ENCODE results near the gene MAN1C1. TPM values are rescaled to one million over a fixed set of nuclear protein-coding genes. Genes with fewer than 3 reads are reported as not detected.

The MAN1C1 gene
- total RNA-seq, 1 experiment from 2014 or later, result 1.5 TPM

- Histone ChIP-seq H3K4me1 (ENCODE audit: control insufficient read depth, insufficient read depth, low read length) (no peaks in the 10 kb centered on the region), H3K27me3 (ENCODE audit: control insufficient read depth, insufficient read depth, low read length) (0 out of 2 replicates have a peak, but pooled peaks cover 2% of the 10 kb centered on the region), H3K9me3 (ENCODE audit: control insufficient read depth, insufficient read depth, low read depth, low read length) (no peaks in the 10 kb centered on the region), H3K4me3 (ENCODE audit: low read depth in 2 of 2, low read length in 2 of 2) (no peak overlapping the region), H3K36me3 (ENCODE audit: control insufficient read depth, insufficient read depth, low read length) (no peaks in the 10 kb centered on the region), H3K27ac (ENCODE audit: low read length) (no peak overlapping the region)
- ChIA-PET CTCF (no interaction called here), POLR2A (interaction anchor here (0.6 kb wide), 1 partner anchor 639 kb away, joined by 3 read pairs; no protein-coding TSS in a partner anchor)
- DNase-seq (ENCODE audit: low read depth, low spot score), result no peak
- ATAC-seq, result no peak
- TF ChIP-seq REST (IDR thresholded peaks at IDR 0.05; ENCODE audit: insufficient read depth in 1 of 2, low read depth in 2 of 2, low read length in 1 of 2) (no peak), POLR2AphosphoS5 (IDR thresholded peaks at IDR 0.05; ENCODE audit: low read depth, low read length) (no peak), SIN3A (IDR thresholded peaks at IDR 0.05; ENCODE audit: borderline replicate concordance, insufficient read depth, low read depth, low read length) (no peak), TCF7L2 (IDR thresholded peaks at IDR 0.05; ENCODE audit: low read depth, low read length) (no peak)
- TF ChIP-seq, protein P1, sequence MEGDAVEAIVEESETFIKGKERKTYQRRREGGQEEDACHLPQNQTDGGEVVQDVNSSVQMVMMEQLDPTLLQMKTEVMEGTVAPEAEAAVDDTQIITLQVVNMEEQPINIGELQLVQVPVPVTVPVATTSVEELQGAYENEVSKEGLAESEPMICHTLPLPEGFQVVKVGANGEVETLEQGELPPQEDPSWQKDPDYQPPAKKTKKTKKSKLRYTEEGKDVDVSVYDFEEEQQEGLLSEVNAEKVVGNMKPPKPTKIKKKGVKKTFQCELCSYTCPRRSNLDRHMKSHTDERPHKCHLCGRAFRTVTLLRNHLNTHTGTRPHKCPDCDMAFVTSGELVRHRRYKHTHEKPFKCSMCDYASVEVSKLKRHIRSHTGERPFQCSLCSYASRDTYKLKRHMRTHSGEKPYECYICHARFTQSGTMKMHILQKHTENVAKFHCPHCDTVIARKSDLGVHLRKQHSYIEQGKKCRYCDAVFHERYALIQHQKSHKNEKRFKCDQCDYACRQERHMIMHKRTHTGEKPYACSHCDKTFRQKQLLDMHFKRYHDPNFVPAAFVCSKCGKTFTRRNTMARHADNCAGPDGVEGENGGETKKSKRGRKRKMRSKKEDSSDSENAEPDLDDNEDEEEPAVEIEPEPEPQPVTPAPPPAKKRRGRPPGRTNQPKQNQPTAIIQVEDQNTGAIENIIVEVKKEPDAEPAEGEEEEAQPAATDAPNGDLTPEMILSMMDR (IDR thresholded peaks at IDR 0.05), result no peak
- in situ Hi-C loops (cut with HindIII; ENCODE audit: low pct_unique_long_range_greater_than_20kb, low sequenced_read_pairs), result no loop called here
- intact Hi-C loops (cut with micrococcal nuclease; ENCODE audit: unreplicated experiment), result no loop called here
- BruUV-seq (replicated peaks), result no TSS peak
Observed at GRCh38 chr1:25735956-25736529, 119.5 kb downstream of the MAN1C1 start.

DNA sequence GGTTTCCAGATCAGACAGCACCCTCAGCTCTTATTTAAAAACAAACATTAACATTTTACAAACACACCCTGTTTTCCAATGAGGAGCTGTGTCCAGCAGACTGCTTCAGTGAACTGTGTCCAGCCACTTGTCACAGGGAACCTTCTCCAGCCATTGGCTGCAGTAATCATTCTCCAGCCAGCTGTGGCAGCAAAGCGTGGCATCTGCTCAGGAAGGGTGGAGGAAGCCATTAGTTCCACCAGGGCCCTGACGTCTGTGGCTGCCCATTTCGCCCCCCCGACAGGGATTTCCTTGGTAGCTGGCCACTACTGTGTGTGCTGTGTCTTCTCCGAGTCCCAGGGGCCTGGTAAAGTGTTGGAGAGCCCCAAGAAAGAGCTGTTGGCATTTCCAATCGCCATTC is 120.5 kb downstream of the MAN1C1 start:
- no peak for DNase-seq (ENCODE audit: low read depth, low spot score)
- 0 out of 2 replicates have a peak, but pooled peaks cover 2% of the 10 kb centered on the region for H3K27me3 ChIP-seq (ENCODE audit: control insufficient read depth, insufficient read depth, low read length)
- no peaks in the 10 kb centered on the region for H3K36me3 ChIP-seq (ENCODE audit: control insufficient read depth, insufficient read depth, low read length)
- no peak for TF ChIP-seq REST (IDR thresholded peaks at IDR 0.05; ENCODE audit: insufficient read depth in 1 of 2, low read depth in 2 of 2, low read length in 1 of 2)
- TF ChIP-seq TCF7L2 (IDR thresholded peaks at IDR 0.05; ENCODE audit: low read depth, low read length), result no peak
- no peak for TF ChIP-seq SIN3A (IDR thresholded peaks at IDR 0.05; ENCODE audit: borderline replicate concordance, insufficient read depth, low read depth, low read length)
- TF ChIP-seq, protein P1 (IDR thresholded peaks at IDR 0.05), result no peak
- TF ChIP-seq POLR2AphosphoS5 (IDR thresholded peaks at IDR 0.05; ENCODE audit: low read depth, low read length), result no peak
- CTCF ChIA-PET, result no interaction called here
- no peaks in the 10 kb centered on the region for H3K4me1 ChIP-seq (ENCODE audit: control insufficient read depth, insufficient read depth, low read length)
- no peak overlapping the region for H3K4me3 ChIP-seq (ENCODE audit: low read depth in 2 of 2, low read length in 2 of 2)
- in situ Hi-C loops (cut with HindIII; ENCODE audit: low pct_unique_long_range_greater_than_20kb, low sequenced_read_pairs), result no loop called here
- no TSS peak for BruUV-seq (replicated peaks)
- POLR2A ChIA-PET, result no interaction called here
- intact Hi-C loops (cut with micrococcal nuclease; ENCODE audit: unreplicated experiment), result no loop called here
- no peak for ATAC-seq
- H3K9me3 ChIP-seq (ENCODE audit: control insufficient read depth, insufficient read depth, low read depth, low read length), result no peaks in the 10 kb centered on the region
- H3K27ac ChIP-seq (ENCODE audit: low read length), result no peak overlapping the region
